Measurements from ENCODE around the gene RFPL4AL1. TPM values are rescaled to one million over a fixed set of nuclear protein-coding genes. Genes with fewer than 3 reads are reported as not detected.
A peak's percentile ranks its signal among the peaks of the same experiment; 100 is the strongest.

RFPL4AL1 gene
- total RNA-seq, 2 experiments from 2014 or later: not detected

DNA sequence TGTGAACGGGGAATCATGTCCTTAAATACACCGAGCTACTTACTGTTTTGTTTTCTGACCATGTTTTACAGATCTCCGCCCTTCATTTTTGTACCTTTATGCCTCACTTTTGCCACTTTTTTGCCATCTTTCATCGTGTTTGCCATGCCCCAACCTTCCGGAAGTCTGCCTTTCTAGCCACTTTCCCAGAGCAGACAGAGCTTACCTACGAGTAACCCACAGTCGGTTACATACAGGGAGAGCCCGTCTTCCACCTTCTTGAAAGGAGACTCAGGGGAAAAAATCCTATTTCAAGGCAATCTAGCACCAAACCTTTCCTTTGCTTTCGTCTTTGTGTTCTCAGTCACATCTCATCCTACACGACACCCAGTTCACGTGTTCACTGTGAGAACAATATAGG is 26.1 kb downstream of the RFPL4AL1 start:
- no peak overlapping the region for H3K4me3 Mint-ChIP-seq
- no peaks in the 10 kb centered on the region for H3K27me3 Mint-ChIP-seq
- no peak overlapping the region for H3K27ac Mint-ChIP-seq
- DNase-seq (no peak), ATAC-seq (ENCODE audit: low read depth) (no peak)
- no peaks in the 10 kb centered on the region for H3K4me1 Mint-ChIP-seq
- no peaks in the 10 kb centered on the region for H3K36me3 Mint-ChIP-seq
- no peaks in the 10 kb centered on the region for H3K9me3 Mint-ChIP-seq
- POLR2A ChIA-PET: no interaction called here

DNA sequence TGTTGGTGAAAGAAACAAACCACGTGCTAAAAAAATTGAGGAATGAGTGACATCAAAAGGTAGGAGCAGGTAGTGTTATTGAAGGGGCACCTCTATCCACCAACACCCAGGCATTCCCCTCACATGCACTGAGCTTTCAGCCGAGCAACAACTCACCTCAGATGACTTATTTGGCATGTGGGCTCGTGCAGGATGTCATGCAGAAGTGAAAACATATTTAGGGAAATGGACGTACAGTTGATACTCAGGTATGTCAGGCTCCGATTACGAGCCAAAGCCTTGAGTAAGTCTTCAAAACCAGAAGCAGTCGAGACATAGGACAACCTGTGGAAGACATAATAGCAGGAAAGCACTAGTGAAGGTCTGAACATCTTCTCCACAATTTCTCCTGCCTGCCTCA is 32.5 kb downstream of the RFPL4AL1 start:
- Mint-ChIP-seq H3K9me3 (peaks cover 5% of the 10 kb centered on the region), H3K27ac (no peak overlapping the region), H3K27me3 (no peaks in the 10 kb centered on the region), H3K4me1 (no peaks in the 10 kb centered on the region), H3K36me3 (no peaks in the 10 kb centered on the region), H3K4me3 (no peak overlapping the region)
- ATAC-seq (ENCODE audit: low read depth) (no peak), DNase-seq (no peak)
- POLR2A ChIA-PET: no interaction called here

DNA sequence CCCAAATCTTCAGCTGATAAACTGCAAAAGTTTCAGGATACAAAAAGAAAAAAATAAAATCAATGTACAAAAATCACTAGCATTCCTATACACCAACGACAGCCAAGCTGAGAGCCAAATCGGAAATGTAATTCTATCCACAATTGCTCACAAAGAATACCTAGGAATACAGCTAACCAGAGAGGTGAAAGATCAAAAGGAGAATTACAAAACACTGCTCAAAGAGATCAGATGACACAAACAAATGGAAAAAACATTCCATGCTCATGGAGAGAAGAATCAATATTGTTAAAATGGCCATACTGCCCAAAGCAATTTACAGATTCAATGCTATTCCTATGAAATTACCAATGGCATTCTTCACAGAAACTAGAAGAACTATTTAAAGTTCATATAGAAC is 33.4 kb downstream of the RFPL4AL1 start:
- Mint-ChIP-seq H3K27me3 (no peaks in the 10 kb centered on the region), H3K27ac (no peak overlapping the region), H3K9me3 (peaks cover 5% of the 10 kb centered on the region), H3K4me3 (no peak overlapping the region), H3K36me3 (no peaks in the 10 kb centered on the region), H3K4me1 (no peaks in the 10 kb centered on the region)
- no peak for DNase-seq
- ATAC-seq (ENCODE audit: low read depth): no peak
- POLR2A ChIA-PET: no interaction called here

DNA sequence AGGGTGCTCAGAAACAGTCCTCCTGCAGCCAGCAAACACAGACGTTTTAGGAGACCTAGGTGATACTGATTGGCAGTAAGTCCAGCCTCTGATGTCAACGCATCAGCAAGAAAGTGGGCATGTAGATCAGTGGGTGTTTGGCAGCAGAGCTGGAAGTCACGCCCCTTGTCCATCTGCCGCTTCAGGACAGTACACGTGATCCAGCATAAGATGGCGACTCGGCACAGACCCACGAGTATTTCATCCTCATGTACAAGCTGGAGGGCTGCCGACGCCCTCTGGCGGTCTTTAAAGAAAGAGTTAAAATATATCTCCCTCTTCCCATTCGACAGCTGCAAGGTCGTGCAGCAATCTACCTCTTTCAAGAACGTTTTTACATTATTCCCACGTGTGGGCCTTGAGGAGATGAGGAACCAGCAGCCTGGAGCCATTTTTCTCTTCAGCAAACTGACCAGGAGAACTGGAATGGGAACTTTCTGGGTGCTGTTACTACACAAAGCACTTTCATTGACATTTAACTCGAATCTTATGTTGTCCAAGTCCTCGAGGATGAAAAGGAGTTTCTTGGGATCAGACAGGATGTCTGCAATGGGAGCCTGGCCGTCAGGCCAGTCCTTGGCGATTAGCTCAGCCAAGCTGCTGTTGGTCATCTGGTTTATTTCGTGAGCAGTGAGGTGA is 40.6 kb downstream of the RFPL4AL1 start:
- ATAC-seq (ENCODE audit: low read depth) (no peak), DNase-seq (peak; percentile 29)
- Mint-ChIP-seq H3K27ac (no peak overlapping the region), H3K4me1 (peaks cover 4% of the 10 kb centered on the region), H3K9me3 (peaks cover 1% of the 10 kb centered on the region), H3K36me3 (no peaks in the 10 kb centered on the region), H3K27me3 (peaks cover 3% of the 10 kb centered on the region), H3K4me3 (no peak overlapping the region)
- POLR2A ChIA-PET: interaction anchor here (0.5 kb wide), 1 partner anchor 175 kb away, joined by 6 read pairs; no protein-coding TSS in a partner anchor

DNA sequence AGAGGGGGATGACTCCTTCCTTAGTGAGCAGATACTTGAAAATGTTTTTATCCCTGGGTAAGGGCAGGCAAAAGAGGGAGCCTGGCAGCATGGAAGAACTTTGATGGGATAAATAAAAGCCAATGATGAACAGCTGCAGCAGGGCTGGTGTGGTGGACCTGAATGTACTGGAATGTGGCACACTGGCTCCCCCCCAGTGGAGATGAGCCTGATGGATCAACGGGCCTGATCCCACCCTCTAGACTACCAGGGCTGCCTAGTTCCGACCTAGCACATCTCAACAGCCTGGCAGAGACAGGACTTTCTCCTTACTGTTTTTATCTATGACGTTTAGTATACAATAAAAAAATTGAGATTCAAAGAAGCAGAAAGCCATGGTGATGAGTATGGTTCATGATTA is 42.4 kb downstream of the RFPL4AL1 start:
- POLR2A ChIA-PET: no interaction called here
- peaks cover 4% of the 10 kb centered on the region for H3K4me1 Mint-ChIP-seq
- H3K4me3 Mint-ChIP-seq: no peak overlapping the region
- peaks cover 1% of the 10 kb centered on the region for H3K9me3 Mint-ChIP-seq
- H3K36me3 Mint-ChIP-seq: no peaks in the 10 kb centered on the region
- DNase-seq (no peak), ATAC-seq (ENCODE audit: low read depth) (no peak)
- H3K27me3 Mint-ChIP-seq: peaks cover 3% of the 10 kb centered on the region
- no peak overlapping the region for H3K27ac Mint-ChIP-seq

DNA sequence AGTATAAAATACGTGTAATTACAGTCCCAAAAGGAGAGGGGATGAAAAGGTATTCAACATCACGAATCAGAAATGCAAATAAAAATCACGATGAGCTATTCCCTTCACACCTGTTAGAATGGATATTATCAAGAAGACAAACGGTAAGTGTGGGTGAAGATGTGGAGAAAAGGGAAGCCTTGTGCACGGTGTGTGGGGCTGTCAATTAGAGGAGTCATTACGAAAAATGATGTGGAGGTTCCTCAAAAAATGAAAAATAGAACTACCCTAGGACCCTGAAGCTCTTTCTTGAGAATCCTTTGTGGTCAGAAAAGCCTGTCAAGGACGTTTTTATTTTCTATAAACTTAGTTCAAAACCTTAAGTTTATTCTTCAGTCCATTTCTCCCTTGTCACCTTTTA is 43.5 kb downstream of the RFPL4AL1 start:
- Mint-ChIP-seq H3K9me3 (peaks cover 1% of the 10 kb centered on the region), H3K4me1 (peaks cover 4% of the 10 kb centered on the region), H3K36me3 (no peaks in the 10 kb centered on the region), H3K27me3 (peaks cover 3% of the 10 kb centered on the region), H3K4me3 (no peak overlapping the region), H3K27ac (no peak overlapping the region)
- POLR2A ChIA-PET: no interaction called here
- no peak for DNase-seq
- ATAC-seq (ENCODE audit: low read depth): no peak

DNA sequence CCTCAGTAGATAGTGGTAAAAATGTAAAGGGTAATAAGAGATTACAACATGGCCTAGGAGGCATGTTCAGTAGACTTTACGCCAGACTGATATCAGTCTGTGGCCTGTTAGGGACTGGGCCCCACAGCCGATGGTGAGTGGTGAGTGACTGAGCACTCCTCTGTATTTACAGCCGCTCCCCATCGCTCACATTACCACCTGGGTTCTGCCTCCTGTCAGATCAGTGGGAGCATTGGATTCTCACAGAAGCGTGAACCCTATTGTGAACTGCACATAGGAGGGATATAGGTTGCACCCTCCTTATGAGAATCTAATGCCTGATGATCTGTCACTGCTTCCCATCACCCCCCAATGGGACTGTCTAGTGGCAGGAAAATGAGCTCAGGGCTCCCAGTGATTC is 45.0 kb downstream of the RFPL4AL1 start:
- DNase-seq (no peak), ATAC-seq (ENCODE audit: low read depth) (no peak)
- POLR2A ChIA-PET: no interaction called here
- Mint-ChIP-seq H3K9me3 (no peaks in the 10 kb centered on the region), H3K27me3 (peaks cover 3% of the 10 kb centered on the region), H3K4me3 (no peak overlapping the region), H3K27ac (no peak overlapping the region), H3K36me3 (no peaks in the 10 kb centered on the region), H3K4me1 (peaks cover 4% of the 10 kb centered on the region)

DNA sequence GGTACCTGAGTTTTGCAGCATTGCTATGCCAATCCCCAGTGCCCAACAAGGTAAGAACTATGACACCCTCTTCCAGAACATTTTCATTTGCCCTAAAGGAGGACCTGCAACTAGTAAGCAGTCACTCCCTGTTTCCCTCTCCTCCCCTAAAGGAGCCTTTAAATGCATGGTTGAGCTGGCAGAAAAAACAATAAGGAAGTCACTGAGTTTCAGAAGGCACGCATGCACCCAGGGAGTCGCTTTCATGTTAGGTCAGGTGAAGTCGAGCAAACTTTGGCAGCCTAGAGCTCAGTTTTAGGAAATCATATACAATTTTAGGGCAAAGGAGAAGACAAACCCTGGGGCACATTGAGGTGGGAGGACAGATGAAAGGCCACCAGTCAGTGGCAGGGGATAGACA is 51.1 kb downstream of the RFPL4AL1 start:
- Mint-ChIP-seq H3K4me1 (no peaks in the 10 kb centered on the region), H3K4me3 (no peak overlapping the region), H3K9me3 (peaks cover 2% of the 10 kb centered on the region), H3K27me3 (no peaks in the 10 kb centered on the region), H3K36me3 (no peaks in the 10 kb centered on the region), H3K27ac (no peak overlapping the region)
- POLR2A ChIA-PET: no interaction called here
- DNase-seq (no peak), ATAC-seq (ENCODE audit: low read depth) (no peak)

Other genes starting within 250 kb of the RFPL4AL1 start
- not detected for gene SBK2, start 232.0 kb upstream of the RFPL4AL1 start, total RNA-seq
- not detected for gene SBK3, start 223.6 kb upstream of the RFPL4AL1 start, total RNA-seq
- 10 to 100 TPM; 10.1 to 10.4 TPM for gene ZNF579, start 188.3 kb upstream of the RFPL4AL1 start, total RNA-seq
- 10 to 100 TPM; 16.0 to 18.4 TPM for gene FIZ1, start 169.6 kb upstream of the RFPL4AL1 start, total RNA-seq
- gene ZNF524, start 168.8 kb upstream of the RFPL4AL1 start, total RNA-seq: 10 to 100 TPM; 25.2 to 26.6 TPM
- gene ZNF865, start 163.5 kb upstream of the RFPL4AL1 start, total RNA-seq: 10 to 100 TPM; 18.3 to 18.6 TPM
- gene ZNF784, start 144.6 kb upstream of the RFPL4AL1 start, total RNA-seq: 1 to 10 TPM; 6.3 to 7.6 TPM
- 10 to 100 TPM; 56.6 to 59.8 TPM for gene ZNF580, start 128.1 kb upstream of the RFPL4AL1 start, total RNA-seq
- 10 to 100 TPM; 28.6 to 31.7 TPM for gene ZNF581, start 125.5 kb upstream of the RFPL4AL1 start, total RNA-seq
- 10 to 100 TPM; 12.1 to 13.4 TPM for gene CCDC106, start 120.9 kb upstream of the RFPL4AL1 start, total RNA-seq
- 100 to 1,000 TPM; 257 to 267 TPM for gene U2AF2, start 114.1 kb upstream of the RFPL4AL1 start, total RNA-seq
- 10 to 100 TPM; 55.3 to 58.2 TPM for gene EPN1, start 93.9 kb upstream of the RFPL4AL1 start, total RNA-seq
- gene NLRP9, start 30.7 kb upstream of the RFPL4AL1 start, total RNA-seq: not detected
- gene RFPL4A, start 10.0 kb upstream of the RFPL4AL1 start, total RNA-seq: not detected
- not detected for gene NLRP11, start 62.9 kb downstream of the RFPL4AL1 start, total RNA-seq
- gene NLRP4, start 67.4 kb downstream of the RFPL4AL1 start, total RNA-seq: not detected
- not detected for gene NLRP13, start 163.2 kb downstream of the RFPL4AL1 start, total RNA-seq
- not detected for gene NLRP8, start 178.7 kb downstream of the RFPL4AL1 start, total RNA-seq
- not detected for gene NLRP5, start 217.7 kb downstream of the RFPL4AL1 start, total RNA-seq

Measured in activated naive CD8-positive, alpha-beta T cell treated with anti-CD3 and anti-CD28 coated beads, Interleukin-2, amount 10 ng/mL, durations not matched to agents 7 days and 5 days (primary cell).